Stromal cell of bone marrow (primary cell): Measurements from ENCODE around the gene DTNA.

ENCODE experiments used
- DNase-seq: peaks from one replicate; pipeline ENCODE4 v3.0.0-alpha.2; 2012; ENCODE audit warnings: low read depth

Gene DTNA

DNA sequence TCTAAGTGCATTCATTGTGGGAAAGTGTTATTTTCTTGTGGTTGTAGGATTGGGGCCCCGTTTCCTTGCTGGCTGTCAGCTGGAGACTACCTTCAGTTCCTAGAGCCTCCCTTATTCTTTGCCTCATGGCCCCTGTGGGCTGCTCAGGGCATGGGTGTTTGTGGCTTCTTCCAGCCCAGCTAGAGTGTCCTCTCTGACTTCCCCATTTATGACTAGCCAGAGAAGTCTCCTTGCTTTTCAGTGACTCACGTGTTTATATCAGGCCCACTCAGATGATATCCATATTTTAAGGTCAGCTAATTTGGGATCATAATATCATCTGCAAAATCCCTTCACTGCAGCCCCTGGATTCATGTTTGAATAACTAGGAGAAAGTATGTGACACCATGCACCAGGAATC lies 62.8 kb downstream of the DTNA start:
- DNase-seq: no peak

DNA sequence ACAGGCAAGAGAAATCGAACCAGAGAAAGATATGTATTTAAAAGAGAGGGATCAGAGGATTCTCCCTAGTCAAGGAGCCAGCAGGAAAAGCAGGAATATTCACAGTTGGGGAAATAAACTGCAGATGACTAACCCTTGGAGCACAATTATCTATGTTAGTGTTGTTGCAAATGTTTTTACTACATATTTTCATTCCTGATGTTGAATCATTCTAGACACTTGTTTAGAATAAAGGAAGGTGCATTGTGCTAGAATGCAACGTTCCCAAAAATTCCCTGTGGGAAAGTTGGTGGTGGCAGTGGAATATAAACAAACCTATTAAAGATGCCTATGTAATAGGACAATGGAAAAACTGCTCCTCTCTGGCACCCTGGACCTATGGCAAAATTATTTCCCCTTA lies 63.3 kb downstream of the DTNA start:
- no peak for DNase-seq

DNA sequence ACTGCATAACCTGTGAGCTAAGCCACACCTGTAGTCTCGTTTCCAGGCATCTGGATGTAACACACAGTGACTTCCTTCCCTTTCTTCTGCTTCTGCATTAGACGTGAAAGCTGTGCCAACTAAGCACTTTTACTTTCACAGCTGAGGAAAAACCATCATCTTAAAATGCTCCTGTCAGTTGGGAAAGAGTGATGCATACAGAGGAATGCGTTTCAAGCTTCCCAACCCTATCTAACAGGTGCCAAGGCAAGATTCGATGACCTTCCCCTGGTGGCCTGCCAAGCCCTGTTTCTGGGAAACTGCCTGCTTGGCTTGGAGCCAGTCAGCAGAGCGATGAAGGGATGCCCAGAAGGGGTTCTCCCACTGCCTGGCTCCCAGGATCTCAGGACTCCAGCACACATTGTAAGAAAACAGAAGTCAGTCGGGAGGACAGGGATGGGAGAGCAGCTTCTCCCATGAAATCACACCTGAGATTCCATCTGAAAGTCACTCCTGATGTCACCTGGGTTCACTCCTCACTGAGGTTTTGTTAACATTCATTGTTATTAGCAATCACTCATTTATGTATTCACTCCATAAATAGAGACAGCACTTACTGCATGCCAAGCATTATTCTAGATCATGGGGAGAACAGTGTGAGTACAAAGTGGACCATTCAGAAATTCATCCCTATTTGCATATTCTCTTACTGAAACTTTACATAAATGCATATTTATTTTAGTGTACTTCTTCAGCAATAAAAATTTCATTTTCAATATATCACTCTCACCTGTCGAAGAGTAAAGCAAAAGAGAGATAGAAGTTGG lies 64.1 kb downstream of the DTNA start:
- no peak for DNase-seq

DNA sequence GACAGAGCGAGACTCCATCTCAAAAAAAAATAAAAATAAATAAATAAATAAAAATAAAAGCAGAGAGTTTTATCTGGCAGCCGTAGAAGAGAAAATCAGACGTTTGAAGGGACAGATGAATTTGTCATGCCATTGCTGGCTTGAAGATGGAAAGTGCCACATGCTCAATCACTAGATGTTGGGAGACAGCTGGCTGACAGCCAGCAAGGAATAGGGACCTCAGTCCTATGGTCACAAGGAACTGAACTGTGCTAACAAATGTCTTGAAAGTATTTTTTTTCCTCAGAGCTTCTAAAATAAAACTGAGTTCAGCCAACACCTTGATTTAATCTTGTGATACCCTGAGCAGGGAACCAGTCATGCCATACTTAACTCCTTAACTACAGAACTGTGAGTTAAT lies 65.4 kb downstream of the DTNA start:
- no peak for DNase-seq

DNA sequence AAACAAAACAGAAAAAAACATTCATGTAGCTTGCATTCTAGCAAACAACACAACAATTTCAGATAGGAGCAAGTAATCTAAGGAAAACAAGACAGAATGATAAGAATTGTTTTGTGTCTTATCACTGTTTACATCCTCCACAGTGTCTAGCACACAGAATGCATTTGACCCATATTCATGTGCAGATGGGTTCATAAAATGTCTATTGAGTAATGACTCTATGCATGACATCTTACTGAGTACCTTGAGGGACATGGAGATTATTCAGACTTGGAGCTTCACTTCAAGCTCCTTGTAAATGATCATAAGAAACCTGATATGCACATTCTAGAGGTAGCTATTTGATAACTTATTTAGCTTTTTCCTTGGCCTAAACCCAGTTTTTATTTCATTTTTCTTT lies 69.0 kb downstream of the DTNA start:
- DNase-seq: no peak

DNA sequence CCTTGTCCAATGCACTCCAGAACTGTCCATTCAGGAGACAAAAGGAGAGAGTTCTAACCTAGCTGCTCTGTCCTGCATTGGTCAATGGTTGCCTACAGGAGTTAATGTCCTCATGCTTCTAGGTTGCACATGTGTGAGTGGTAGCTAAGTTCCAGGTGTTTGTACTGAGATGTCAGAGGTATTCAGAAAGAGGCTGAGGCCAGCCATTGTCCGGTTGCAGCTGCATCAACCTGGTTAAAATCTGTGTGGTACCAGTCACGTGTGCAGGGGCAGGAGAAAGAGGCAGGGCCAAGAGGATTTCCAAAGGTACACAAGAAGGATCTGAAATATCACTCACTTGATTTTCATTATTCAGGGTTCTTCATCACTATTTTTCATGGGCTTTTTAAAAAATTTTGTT lies 70.8 kb downstream of the DTNA start:
- no peak for DNase-seq

DNA sequence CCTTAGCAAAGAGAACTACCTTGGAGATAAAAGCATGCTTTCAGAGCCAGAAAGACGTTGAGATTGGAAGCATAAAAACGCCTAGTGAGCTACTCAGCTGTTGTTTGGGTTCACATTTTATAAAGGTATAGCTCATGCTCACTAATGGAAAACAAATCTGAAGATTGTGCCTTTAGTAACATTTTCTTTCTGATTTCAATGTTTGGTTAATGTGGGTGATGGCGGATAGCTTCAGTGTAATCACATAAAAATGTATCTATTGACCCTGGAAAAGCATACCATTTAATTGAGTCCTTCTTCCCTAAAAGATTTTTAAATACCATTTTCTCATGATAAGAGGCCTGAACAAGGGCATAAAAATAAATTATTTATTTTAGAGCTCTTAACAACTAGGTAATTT lies 73.4 kb downstream of the DTNA start:
- DNase-seq: no peak

DNA sequence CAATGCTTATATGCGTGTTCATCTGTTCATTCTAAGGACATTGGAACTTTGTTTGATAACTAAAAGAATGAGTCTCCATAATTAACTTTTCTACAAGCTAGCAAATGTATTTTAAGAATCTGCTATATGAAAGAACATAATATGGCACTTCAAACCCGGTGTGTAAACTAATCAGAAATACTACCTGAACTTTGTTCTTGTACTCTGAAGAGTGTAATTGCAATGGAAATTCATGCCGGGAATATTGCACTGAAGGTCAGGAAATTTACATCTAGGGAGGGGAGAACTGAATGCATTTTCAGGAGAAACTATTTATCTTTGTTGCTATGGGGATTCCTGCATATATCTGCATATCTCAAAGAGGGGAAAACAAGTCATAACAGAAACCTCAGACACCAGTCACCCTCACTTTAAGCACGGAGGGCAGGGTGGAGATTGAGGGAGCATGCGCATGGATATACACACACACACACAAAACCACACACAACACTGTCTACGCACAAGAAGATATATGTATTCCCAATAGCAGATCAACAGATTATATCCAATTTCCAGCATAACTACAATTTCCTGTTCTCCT lies 76.2 kb downstream of the DTNA start:
- DNase-seq: no peak

DNA sequence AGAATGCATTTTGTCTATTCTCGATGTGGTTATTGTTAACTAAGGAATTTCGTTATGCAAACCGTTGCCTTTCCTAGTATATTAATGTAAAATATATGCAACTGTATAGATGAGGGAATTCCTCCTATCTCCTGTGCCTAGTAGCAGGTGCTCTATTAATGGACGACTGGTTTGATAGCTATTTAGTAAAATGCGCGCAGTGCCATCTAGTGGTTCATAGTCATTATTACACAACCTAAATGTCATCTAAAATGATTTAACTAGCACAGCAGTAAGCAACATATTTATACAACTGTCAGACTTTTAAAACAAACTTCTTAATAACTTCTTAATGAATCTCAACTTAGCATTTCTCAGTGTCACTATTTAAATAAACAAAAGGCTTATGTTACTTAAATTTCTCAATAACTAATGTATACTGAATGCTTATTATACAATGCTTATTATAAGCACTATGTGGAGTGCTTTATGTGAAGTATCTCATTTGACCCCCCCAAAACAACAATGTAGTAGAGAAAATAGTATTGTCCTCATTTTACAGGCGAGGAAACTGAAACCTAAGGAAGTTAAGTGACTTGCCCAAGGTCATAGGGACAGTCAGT lies 77.9 kb downstream of the DTNA start:
- no peak for DNase-seq

DNA sequence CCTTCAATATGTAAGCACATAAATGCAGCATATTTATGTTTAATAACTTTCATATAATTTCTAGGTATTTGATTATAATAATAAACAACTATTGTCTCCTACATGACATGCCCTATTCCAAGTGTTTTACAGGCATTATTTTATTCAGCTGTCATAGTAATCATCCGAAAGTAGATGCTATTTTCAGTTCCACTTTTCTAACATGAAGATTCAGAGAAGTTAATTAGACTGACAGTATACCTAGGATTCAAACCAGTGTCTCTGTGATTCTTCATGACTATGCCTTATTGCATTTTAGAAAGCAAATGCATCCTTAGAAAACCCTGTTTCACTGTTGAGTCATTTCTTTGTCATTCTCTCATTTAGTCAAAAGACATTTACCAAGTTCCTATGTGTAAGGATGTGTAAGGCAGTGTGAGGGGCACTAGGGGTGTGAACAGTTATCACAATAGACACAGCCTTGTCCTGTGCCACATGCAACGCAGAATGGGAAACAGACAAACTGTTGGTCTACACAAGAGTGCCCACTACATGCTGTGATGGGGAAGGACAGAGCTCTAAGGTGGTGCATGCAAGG lies 79.8 kb downstream of the DTNA start:
- DNase-seq: no peak

DNA sequence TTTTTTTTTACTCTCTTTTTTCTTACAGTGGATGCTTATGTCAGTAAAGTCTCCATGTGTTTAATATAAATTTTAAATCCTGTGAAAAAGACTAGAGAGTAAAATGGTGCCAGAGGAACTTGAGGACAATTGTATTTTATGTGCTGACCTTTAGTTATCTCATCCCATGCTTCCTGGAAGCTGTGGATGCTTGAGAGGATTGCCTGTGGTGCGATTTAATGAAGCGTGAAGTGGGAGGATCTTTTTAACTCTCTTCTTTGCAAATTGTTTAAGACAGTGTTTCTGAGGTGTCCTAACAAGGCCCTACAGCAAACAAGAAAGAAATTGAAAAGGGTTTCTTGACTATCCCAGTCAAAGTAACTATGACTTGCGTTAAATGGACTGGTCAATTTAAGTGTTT lies 84.2 kb downstream of the DTNA start:
- DNase-seq: no peak

DNA sequence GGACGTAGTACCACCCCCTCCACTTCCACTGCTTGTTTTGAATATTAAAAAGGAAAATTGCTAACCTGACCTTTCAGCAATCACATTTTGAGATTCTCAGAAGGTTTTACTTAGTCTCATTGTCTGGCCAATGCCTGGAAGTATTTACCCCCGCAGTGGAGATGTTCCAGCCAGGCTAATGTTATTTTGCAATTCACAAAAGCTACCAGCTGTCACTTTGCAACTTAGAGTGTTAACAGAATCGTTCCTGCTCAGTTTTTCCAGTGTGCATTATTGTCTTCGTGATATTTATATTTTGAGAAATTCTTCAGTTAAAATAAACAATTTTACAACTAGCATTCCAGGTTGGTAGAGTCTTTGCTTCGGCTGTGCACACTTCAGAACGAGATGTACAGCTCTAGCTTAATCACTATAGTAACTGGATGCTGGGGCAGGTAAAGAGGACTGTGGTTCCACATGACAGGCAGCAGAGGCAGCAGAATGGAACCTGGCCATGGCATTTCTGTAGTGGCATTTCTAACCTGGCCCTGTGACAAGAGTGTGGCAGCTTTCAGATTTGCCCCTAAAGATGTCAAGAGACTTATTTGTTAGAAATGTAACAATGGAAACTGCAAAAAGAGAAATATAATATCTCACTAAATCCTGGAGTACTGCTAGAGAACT lies 85.1 kb downstream of the DTNA start:
- no peak for DNase-seq

DNA sequence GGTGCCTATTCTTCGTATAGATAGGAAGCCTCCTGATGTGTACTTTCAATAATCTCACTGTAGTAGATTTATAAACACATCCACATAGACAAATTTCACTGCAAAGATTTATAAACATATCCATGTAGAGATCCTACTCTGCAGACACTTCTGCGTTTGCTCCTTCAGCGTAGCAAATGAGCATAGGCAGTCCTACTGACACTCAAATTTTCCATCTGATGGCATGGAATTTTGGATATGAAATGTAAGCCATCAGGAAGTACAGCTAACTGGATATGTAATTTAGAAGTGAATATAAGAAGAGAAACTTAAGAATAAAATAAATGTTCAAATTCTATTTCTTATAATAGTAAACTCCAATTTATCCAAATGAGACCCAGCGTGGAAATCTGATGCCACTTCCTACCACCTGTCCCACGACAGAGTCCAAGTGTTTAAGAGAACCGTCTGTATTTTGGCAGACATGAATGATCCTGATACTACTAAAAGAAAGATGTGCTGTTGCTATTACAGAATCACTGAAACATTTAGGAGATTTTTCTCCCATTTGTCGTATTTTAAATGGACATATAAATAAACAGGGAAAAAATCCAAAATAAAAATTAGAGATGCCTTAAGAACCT lies 86.0 kb downstream of the DTNA start:
- DNase-seq: no peak

DNA sequence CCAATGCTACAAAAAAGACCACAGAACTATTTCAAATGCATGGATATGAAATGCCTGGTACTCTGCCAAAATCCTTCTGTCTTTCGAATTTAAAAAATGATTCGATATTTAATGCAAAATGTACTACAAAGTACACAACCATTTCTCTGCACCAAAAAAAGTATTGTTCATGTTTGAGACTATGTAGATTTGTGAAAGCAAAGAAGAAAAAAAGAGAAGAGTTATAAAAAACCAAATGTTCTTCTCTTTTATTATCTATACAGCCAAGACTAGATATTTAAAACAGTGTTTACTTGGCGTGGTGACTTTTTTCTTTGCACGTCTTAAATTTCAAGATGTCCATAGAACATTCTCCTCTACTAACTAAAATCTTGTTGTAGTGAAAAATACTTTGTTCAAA lies 89.2 kb downstream of the DTNA start:
- DNase-seq: no peak

DNA sequence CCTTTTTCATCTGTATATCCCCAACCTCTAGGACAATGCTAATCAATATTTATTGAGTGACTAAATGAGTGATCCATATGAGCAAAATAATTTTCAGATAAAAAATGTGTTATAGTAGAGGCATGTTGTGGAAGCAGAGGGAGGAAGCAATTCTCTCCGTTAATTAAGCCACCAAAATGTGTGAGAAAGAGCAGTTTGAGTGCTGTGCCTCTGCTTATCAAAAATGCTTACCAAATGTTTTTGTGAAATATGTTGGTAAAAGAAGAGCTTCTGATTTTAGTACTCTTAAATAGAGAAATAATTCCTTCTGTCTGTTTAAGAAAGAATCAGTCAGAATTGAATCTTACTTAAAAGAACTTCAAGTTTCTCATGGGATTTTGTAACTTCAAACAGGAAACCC lies 90.3 kb downstream of the DTNA start:
- no peak for DNase-seq

DNA sequence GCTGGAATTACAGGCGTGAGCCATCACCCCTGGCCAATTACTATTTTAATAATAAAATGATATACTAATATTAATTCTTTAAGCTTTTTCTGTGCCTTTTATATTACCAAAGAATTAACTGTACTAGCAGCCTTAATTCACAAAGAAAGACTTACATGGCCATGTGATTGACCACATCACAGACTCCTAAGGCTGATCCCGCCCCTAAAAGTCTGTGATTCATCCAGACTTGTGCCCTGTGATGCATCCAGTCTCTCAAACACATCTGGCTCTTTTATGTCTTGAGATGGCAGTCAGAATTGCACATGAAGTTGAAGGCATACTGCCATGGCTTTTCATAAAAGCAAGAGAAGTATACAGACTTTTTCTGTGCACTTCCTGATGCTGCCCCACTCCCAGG lies 91.7 kb downstream of the DTNA start:
- DNase-seq: peak; percentile 74

DNA sequence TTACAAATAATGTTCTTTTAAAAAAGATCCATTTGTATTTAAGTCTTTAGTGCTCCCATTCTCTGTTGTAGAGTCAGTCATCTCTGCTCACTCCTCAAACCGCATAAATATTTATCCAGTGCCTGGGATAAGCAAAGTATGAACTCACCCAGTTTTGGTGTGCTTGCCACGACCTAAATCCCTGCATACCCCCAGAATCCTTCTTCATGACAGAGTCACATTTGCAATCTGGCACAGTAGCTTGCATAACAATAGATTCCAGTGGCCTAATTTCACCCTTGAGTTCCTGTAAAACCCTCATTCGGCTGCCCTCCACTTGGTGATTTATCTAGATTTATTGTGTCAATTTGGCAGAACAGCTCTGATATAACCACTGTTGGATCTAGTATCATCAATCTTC lies 92.9 kb downstream of the DTNA start:
- DNase-seq: peak; percentile 15

DNA sequence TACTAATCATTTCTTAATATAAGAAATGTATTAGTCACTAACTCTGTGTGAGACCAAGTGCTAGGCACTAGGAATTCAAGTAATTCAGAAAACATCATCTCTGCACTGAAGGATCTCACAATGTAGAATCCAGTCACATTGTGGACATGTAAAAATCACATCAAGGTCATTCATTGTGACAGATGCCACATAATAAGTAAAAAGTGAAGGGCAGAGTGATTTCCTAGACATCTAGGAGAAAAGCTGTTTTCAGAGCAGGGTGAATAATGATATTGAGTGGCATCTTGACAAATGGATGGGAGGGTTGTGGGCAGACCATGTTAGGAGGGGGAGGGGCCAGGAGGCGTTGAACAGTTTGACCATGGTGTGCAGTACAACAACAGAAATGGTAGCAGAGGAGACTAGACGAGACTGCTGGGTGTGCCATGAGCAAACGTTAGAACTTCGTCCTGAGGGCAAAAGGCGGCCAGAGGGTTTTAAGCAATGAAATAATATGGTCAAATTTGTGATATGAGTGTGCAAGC lies 93.8 kb downstream of the DTNA start:
- DNase-seq: no peak

DNA sequence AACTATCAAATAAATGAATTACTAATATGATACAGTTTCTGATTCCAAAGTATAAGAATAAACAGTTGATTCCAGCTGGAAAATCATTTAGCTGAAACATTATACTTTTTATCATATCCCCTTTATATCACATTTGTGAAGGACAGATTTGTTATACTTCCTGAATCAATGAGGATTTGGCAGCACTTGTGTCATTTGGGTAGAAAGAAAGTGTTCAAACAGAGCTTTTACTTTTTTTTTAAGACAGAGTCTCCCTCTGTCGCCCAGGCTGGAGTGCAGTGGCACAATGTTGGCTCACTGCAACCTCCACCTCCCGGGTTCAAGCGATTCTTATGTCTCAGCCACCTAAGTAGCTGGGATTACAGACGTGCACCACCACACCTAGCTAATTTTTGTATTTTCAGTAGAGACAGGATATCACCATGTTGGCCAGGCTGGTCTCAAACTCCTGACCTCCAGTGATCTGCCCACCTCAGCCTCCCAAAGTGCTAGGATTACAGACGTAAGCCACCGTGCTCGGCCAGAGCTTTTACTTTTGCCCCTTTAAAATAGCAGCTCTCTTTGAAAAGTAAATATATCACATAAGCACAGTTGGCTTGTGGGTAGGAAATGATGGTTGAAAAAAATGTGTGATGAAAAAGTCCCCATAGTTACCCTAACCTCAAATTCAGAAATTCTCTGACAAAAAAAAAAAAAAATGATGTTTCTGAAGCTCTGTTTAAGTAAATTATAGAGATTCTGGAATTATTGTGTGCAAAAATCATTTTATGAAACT lies 95.2 kb downstream of the DTNA start:
- no peak for DNase-seq

DNA sequence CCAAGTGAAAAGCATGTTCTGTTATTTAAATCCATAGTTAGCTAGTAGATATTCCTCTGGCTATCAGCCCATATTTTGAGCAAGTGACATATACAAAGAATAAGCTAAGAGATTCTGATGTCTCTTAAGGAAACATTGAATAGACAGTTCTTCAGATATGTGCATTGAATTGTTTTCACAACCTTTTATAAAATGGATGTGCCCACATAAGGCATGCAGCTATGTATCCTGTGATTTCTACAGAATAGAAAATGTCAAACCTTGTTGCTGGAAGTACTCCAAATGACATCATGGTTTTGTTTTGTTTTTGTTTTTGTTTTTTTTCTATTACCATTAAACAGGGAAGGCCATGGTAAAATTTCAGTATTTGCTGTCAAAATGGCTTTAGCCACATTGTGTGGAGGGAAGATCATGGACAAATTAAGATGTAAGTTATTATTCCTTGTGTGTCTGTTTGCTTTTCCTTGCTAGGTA lies 95.8 kb downstream of the DTNA start:
- DNase-seq: no peak

DNA sequence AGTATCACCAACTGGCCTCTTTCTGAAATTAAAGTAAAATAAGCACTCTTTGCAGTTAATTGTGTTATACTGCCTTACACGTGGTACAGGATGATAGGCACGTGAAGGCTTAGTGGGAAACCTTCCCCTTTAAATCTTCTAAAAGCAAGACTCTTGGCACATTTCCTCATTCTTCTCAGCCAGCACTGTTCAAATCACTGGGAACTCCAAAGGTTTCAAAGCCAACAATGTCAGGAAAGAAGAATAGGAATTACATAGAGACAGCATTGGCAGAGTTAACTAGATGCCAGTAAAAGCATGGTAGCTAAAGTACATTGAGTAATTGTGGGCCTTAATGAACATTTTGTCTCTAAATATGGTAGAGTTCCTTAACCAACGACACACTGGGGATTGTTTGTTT lies 96.4 kb downstream of the DTNA start:
- DNase-seq: no peak
